Caco-2 (cell line): ENCODE measurements around the gene HES4. TPM values are rescaled to one million over a fixed set of nuclear protein-coding genes. Genes with fewer than 3 reads are reported as not detected.
"Not testable (repeated sequence)": the region's sequence is repeated elsewhere in the genome, so short reads cannot be mapped to it uniquely, and the experiment has no call there.

Experiments
- BruUV-seq: library from RNA; stranded (reverse); fragments of 400-500 nt; replicated peaks from 2 replicates; lab custom pipeline; 2021; lab: Mats Ljungman, UMichigan
- CTCF ChIA-PET: fragments of 300-600 bp; sonication (Branson Sonifier 250); formaldehyde crosslinking; loops from one replicate; lab custom pipeline; 2022; ENCODE audit warnings: antibody characterized with exemption; lab: Charles Lee
- POLR2A ChIA-PET: fragments of 300-600 bp; sonication (Branson Sonifier 250); formaldehyde crosslinking; loops from one replicate; lab custom pipeline; 2022; ENCODE audit warnings: antibody characterized with exemption; lab: Charles Lee
- DNase-seq, 2 experiments: peaks; one replicate each; pipeline versions ENCODE4 v3.0.0 to v3.0.0-alpha.2; 2020 to 2022
- H3K27me3 ChIP-seq: replicated peaks from 2 replicates; pipeline ENCODE4 v1.6.0; 2011; ENCODE audit warnings: low read length; ENCODE audit not compliant: control insufficient read depth, insufficient read depth
- H3K36me3 ChIP-seq: 2 replicates; pipeline ENCODE4 v1.5.1; 2011; ENCODE audit warnings: low read length; ENCODE audit not compliant: control insufficient read depth, insufficient read depth
- H3K4me1 ChIP-seq: fragments of 250-450 bp; sonication (Bioruptor Pico); 2 replicates; pipeline ENCODE4 v1.5.1; 2020; ENCODE audit warnings: mild to moderate bottlenecking
- H3K4me3 ChIP-seq: 2 replicates; pipeline ENCODE4 v1.5.1; 2011; ENCODE audit warnings: low read depth, mild to moderate bottlenecking, control low read depth, low read length
- H3K9me3 ChIP-seq: fragments of 250-450 bp; sonication (Bioruptor Pico); 2 replicates; pipeline ENCODE4 v1.5.1; 2020; ENCODE audit warnings: mild to moderate bottlenecking, moderate library complexity
- H3K27ac Mint-ChIP-seq: one replicate; pipeline ENCODE4 v1.8.0; 2022; ENCODE audit warnings: mixed read lengths; ENCODE audit not compliant: unreplicated experiment
- H3K27me3 Mint-ChIP-seq: one replicate; pipeline ENCODE4 v1.8.0; 2022; ENCODE audit warnings: mixed read lengths; ENCODE audit not compliant: insufficient read depth, unreplicated experiment
- H3K36me3 Mint-ChIP-seq: one replicate; pipeline ENCODE4 v1.8.0; 2022; ENCODE audit warnings: mild to moderate bottlenecking, mixed read lengths; ENCODE audit not compliant: insufficient read depth, unreplicated experiment
- H3K4me1 Mint-ChIP-seq: one replicate; pipeline ENCODE4 v1.8.0; 2022; ENCODE audit warnings: low read depth, mixed read lengths; ENCODE audit not compliant: unreplicated experiment
- H3K4me3 Mint-ChIP-seq: one replicate; pipeline ENCODE4 v1.8.0; 2022; ENCODE audit warnings: mild to moderate bottlenecking, moderate library complexity, mixed read lengths; ENCODE audit not compliant: unreplicated experiment
- H3K9me3 Mint-ChIP-seq: one replicate; pipeline ENCODE4 v1.8.0; 2022; ENCODE audit warnings: mixed read lengths; ENCODE audit not compliant: unreplicated experiment
- intact Hi-C: fragments of 100-400 bp; cut with micrococcal nuclease; formaldehyde crosslinking; loops from one replicate; pipeline ENCODE4 v1.10.0; 2022; ENCODE audit not compliant: unreplicated experiment
- total RNA-seq: library from RNA; stranded (reverse); gene quantifications from 2 replicates; pipeline ENCODE4 v1.2.3, GENCODE V29; 2022
- TF ChIP-seq, protein P1 (sequence below), 2 experiments: fragments of 200-600 bp in 1 of 2; IDR thresholded peaks; 1 replicate in 1 of 2; 2 replicates in 1 of 2; pipeline versions ENCODE4 v1.5.1 to v1.8.0; 2011 to 2022; ENCODE audit warnings: antibody characterized with exemption in 1 of 2, control low read depth in 1 of 2, inconsistent platforms in 1 of 2, low read depth in 1 of 2, low read length in 1 of 2, mild to moderate bottlenecking in 1 of 2, moderate library complexity in 1 of 2; ENCODE audit not compliant: insufficient read depth in 1 of 2, severe bottlenecking in 1 of 2, unreplicated experiment in 1 of 2

HES4 gene
- total RNA-seq, 1 experiment from 2014 or later: 53.8 TPM

DNA sequence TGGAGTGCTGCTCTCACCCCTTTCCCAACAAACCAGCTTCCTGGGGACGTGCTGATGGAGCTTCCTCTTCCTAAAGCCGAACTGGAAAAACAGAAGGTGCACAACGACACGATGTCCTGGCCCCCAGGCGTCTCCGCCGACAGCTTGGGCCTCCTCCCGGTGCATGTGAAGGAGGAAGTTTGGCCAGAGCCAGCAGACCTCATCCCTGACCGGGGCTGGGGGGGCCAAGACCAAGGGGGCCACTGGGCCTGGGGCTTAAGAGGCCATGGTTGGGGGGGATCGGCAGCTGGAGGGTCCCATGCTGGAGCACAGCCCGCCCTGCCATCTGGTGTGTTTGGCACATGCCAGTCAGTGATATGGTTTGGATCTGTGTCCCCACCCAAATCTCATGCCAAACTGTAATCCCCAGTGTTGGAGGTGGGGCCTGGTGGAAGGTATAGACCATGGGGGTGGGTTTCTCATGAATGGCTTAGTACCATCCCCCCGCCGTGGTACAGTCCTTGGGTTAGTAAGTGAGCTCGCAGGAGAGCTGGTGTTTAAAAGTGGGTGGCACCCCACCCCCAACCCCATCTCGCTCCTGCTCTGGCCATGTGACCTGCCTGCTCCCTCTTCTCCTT, 6.4 kb downstream of the HES4 start:
- peaks cover 19% of the 10 kb centered on the region for H3K4me1 ChIP-seq
- intact Hi-C loops: no loop called here
- no peak overlapping the region for H3K4me3 ChIP-seq
- Mint-ChIP-seq H3K27me3 (no peaks in the 10 kb centered on the region), H3K36me3 (peaks cover 35% of the 10 kb centered on the region), H3K4me3 (no peak overlapping the region), H3K4me1 (no peaks in the 10 kb centered on the region), H3K9me3 (no peaks in the 10 kb centered on the region), H3K27ac (no peak overlapping the region)
- BruUV-seq: no TSS peak
- TF ChIP-seq, protein P1, sequence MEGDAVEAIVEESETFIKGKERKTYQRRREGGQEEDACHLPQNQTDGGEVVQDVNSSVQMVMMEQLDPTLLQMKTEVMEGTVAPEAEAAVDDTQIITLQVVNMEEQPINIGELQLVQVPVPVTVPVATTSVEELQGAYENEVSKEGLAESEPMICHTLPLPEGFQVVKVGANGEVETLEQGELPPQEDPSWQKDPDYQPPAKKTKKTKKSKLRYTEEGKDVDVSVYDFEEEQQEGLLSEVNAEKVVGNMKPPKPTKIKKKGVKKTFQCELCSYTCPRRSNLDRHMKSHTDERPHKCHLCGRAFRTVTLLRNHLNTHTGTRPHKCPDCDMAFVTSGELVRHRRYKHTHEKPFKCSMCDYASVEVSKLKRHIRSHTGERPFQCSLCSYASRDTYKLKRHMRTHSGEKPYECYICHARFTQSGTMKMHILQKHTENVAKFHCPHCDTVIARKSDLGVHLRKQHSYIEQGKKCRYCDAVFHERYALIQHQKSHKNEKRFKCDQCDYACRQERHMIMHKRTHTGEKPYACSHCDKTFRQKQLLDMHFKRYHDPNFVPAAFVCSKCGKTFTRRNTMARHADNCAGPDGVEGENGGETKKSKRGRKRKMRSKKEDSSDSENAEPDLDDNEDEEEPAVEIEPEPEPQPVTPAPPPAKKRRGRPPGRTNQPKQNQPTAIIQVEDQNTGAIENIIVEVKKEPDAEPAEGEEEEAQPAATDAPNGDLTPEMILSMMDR (IDR thresholded peaks at IDR 0.05; ENCODE audit: insufficient read depth in 1 of 2, low read depth in 1 of 2, low read length in 1 of 2, severe bottlenecking in 1 of 2, unreplicated experiment in 1 of 2): no peak
- H3K36me3 ChIP-seq: no peaks in the 10 kb centered on the region
- DNase-seq: no peak
- POLR2A ChIA-PET: no interaction called here
- peaks cover 8% of the 10 kb centered on the region; the same call in 1 of the 2 replicates for H3K9me3 ChIP-seq
- no peaks in the 10 kb centered on the region for H3K27me3 ChIP-seq
- CTCF ChIA-PET: interaction anchor here (1.5 kb wide), 1 partner anchor 9 kb away, joined by 4 read pairs; no protein-coding TSS in a partner anchor

DNA sequence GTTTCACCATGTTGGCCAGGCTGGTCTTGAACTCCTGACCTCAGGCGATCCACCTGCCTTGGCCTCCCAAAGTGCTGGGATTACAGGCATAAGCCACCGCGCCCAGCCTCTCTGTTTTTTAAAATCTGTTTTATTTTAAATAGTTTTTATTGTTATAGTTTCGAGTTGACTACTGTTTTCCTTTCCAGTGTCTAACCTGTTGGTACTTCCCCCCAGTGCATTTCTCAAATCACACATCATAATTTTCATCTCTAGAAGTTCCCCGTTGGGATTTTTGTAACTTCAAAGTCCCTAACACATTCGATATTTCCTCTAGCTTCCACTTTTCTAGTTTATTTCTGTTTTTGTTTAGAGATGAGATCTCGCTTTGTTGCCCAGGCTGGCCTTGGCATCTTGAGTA, 7.5 kb downstream of the HES4 start:
- no TSS peak for BruUV-seq
- ChIA-PET POLR2A (no interaction called here), CTCF (no interaction called here)
- TF ChIP-seq, protein P1 (IDR thresholded peaks at IDR 0.05; ENCODE audit: insufficient read depth in 1 of 2, low read depth in 1 of 2, low read length in 1 of 2, severe bottlenecking in 1 of 2, unreplicated experiment in 1 of 2): no peak
- no peak overlapping the region for H3K4me3 Mint-ChIP-seq
- Histone ChIP-seq H3K27me3 (no peaks in the 10 kb centered on the region), H3K4me3 (no peak overlapping the region), H3K9me3 (peaks cover 8% of the 10 kb centered on the region; the same call in 1 of the 2 replicates), H3K36me3 (no peaks in the 10 kb centered on the region), H3K4me1 (peaks cover 8% of the 10 kb centered on the region)
- no peak for DNase-seq
- H3K4me1 Mint-ChIP-seq: no peaks in the 10 kb centered on the region
- no peak overlapping the region for H3K27ac Mint-ChIP-seq
- H3K9me3 Mint-ChIP-seq: no peaks in the 10 kb centered on the region
- no peaks in the 10 kb centered on the region for H3K27me3 Mint-ChIP-seq
- peaks cover 35% of the 10 kb centered on the region for H3K36me3 Mint-ChIP-seq
- intact Hi-C loops: no loop called here

DNA sequence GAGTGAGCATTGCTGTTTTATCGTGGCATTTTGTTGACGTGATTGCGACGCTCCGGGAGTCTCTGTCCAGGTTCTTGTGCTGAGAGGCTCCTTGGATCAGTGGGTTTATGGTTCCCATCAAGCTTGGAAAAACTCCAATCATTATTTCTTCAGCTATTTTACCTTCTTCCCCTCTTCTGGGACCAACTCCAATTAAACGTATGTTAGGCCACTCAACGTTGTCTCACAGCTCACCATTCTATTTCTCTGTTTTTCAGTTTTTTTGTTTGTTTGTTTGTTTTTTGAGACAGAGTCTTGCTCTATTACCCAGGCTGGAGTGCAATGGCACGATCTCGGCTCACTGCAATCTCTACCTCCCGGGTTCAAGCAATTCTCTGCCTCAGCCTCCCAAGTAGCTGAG, 8.0 kb downstream of the HES4 start:
- Mint-ChIP-seq H3K9me3 (no peaks in the 10 kb centered on the region), H3K27ac (no peak overlapping the region), H3K27me3 (no peaks in the 10 kb centered on the region), H3K4me1 (no peaks in the 10 kb centered on the region), H3K36me3 (peaks cover 35% of the 10 kb centered on the region), H3K4me3 (no peak overlapping the region)
- H3K4me1 ChIP-seq: peaks cover 8% of the 10 kb centered on the region
- CTCF ChIA-PET: no interaction called here
- intact Hi-C loops: no loop called here
- no TSS peak for BruUV-seq
- POLR2A ChIA-PET: no interaction called here
- H3K36me3 ChIP-seq: no peaks in the 10 kb centered on the region
- DNase-seq: no peak
- H3K27me3 ChIP-seq: no peaks in the 10 kb centered on the region
- TF ChIP-seq, protein P1 (IDR thresholded peaks at IDR 0.05; ENCODE audit: insufficient read depth in 1 of 2, low read depth in 1 of 2, low read length in 1 of 2, severe bottlenecking in 1 of 2, unreplicated experiment in 1 of 2): no peak
- H3K9me3 ChIP-seq: peaks cover 8% of the 10 kb centered on the region; the same call in 1 of the 2 replicates
- H3K4me3 ChIP-seq: no peak overlapping the region

DNA sequence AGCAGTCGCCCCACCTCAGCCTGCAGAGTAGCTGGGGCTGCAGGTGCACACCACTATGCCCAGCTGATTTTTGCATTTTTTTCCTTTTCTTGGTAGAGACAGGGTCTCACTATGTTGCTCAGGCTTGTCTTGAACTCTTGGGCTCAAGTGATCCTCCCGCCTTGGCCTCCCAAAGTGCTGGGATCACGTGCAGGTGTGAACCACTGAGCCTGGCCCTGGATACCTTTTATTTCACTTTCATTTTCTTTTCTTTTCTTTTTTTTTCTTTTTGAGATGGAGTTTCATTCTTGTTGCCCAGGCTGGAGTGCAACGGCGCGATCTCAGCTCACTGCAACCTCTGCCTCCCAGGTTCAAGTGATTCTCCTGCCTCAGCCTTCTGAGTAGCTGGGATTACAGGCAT, 8.6 kb downstream of the HES4 start:
- H3K27ac Mint-ChIP-seq, DNase-seq, intact Hi-C loops, H3K4me1 ChIP-seq, BruUV-seq, H3K4me1 Mint-ChIP-seq, CTCF ChIA-PET, H3K27me3 Mint-ChIP-seq, H3K4me3 ChIP-seq, H3K27me3 ChIP-seq, POLR2A ChIA-PET, H3K36me3 ChIP-seq, H3K9me3 ChIP-seq, H3K9me3 Mint-ChIP-seq, H3K4me3 Mint-ChIP-seq: not testable (repeated sequence)
- peaks cover 35% of the 10 kb centered on the region for H3K36me3 Mint-ChIP-seq

DNA sequence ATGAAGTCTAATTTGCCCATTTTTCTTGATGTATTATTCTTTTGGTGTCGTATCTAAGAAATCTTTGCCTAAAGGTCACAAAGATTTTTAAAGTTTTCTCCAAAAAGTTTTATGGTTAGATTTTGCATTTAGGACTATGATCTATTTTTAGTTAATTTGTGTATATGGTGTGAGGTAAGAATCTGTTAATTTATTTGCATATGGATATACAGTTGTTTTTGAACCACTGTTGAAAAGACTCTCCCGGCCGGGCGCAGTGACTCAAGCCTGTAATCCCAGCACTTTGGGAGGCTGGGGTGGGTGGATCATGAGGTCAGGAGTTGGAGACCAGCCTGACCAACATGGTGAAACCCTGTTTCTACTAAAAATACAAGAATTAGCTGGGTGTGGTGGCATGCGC, 11.8 kb downstream of the HES4 start:
- BruUV-seq, H3K9me3 Mint-ChIP-seq, CTCF ChIA-PET, H3K27me3 ChIP-seq, DNase-seq, H3K36me3 ChIP-seq, H3K4me1 ChIP-seq, H3K4me3 Mint-ChIP-seq, H3K4me3 ChIP-seq, H3K4me1 Mint-ChIP-seq, intact Hi-C loops, H3K9me3 ChIP-seq, H3K27ac Mint-ChIP-seq, H3K27me3 Mint-ChIP-seq, POLR2A ChIA-PET: not testable (repeated sequence)
- peaks cover 19% of the 10 kb centered on the region for H3K36me3 Mint-ChIP-seq
